OCI-LY1 (cell line): ENCODE measurements around the gene VRK1.

Experiments used
- CTCF ChIP-seq: fragments of 200-600 bp; sonication (generic), shearing (Covaris generic); IDR thresholded peaks from 2 replicates; pipeline ENCODE4 v1.5.1; 2017; ENCODE audit warnings: mild to moderate bottlenecking, antibody characterized with exemption, low read length, moderate library complexity, mixed read lengths
- EZH2 ChIP-seq: fragments of 200-600 bp; sonication (generic), shearing (Covaris generic); IDR thresholded peaks from 2 replicates; pipeline ENCODE4 v1.8.0; 2017; ENCODE audit warnings: borderline replicate concordance, mixed run types, mild to moderate bottlenecking, antibody characterized with exemption, low read length, moderate library complexity, mixed read lengths

- TF ChIP-seq CTCF = no peak
- TF ChIP-seq EZH2 = no peak
These were observed 1.8 kb downstream of the VRK1 start for GRCh38 chr14:96798956-96799355.
